Naive thymus-derived CD4-positive, alpha-beta T cell (primary cell): Measurements from ENCODE around the gene RTN4R. TPM values are rescaled to one million over a fixed set of nuclear protein-coding genes. Genes with fewer than 3 reads are reported as not detected.
"Not testable (repeated sequence)": the region's sequence is repeated elsewhere in the genome, so short reads cannot be mapped to it uniquely, and the experiment has no call there.

Experiments used
- ATAC-seq: fragments of 150-1000 bp; cut with Tn5 transposase; 2 replicates; pipeline ENCODE4 v1.10.0; 2021; ENCODE audit warnings: mild to moderate bottlenecking, moderate library complexity
- CTCF ChIA-PET: fragments of 350-600 bp; sonication (Branson Sonifier 250); formaldehyde crosslinking; loops from one replicate; lab custom pipeline; 2021; ENCODE audit warnings: antibody characterized with exemption; lab: Charles Lee
- POLR2A ChIA-PET: fragments of 350-600 bp; sonication (Branson Sonifier 250); formaldehyde crosslinking; loops from one replicate; lab custom pipeline; 2021; ENCODE audit warnings: antibody characterized with exemption, inconsistent platforms; lab: Charles Lee
- DNase-seq, 9 donors: peaks; one replicate each; pipeline versions ENCODE4 v3.0.0 to v3.0.0-alpha.2; 2020 to 2022; ENCODE audit warnings: mixed read lengths in 1 of 9
- H3K27ac ChIP-seq: one replicate; pipeline ENCODE4 v1.7.0; 2013; ENCODE audit warnings: mild to moderate bottlenecking, low read depth, low read length, moderate library complexity
- H3K27me3 ChIP-seq, 2 donors: one replicate each; pipeline ENCODE4 v1.7.0; 2013; ENCODE audit warnings: low read length in 2 of 2, mild to moderate bottlenecking in 2 of 2, moderate library complexity in 2 of 2; ENCODE audit not compliant: control insufficient read depth in 2 of 2, insufficient read depth in 2 of 2
- H3K36me3 ChIP-seq, 3 experiments: 1 replicate in 2 of 3; 2 replicates in 1 of 3; pipeline ENCODE4 v1.7.0; 2013; ENCODE audit warnings: low read length in 3 of 3, mild to moderate bottlenecking in 3 of 3, moderate library complexity in 1 of 3; ENCODE audit not compliant: insufficient read depth in 3 of 3, control insufficient read depth in 2 of 3
- H3K4me1 ChIP-seq, 2 donors: one replicate each; pipeline ENCODE4 v1.7.0; 2013; ENCODE audit warnings: low read length in 2 of 2, mild to moderate bottlenecking in 2 of 2, moderate library complexity in 1 of 2; ENCODE audit not compliant: control insufficient read depth in 2 of 2, insufficient read depth in 2 of 2
- H3K4me3 ChIP-seq: 2 replicates; pipeline ENCODE4 v1.7.0; 2013; ENCODE audit warnings: mild to moderate bottlenecking, low read length
- H3K9me3 ChIP-seq, 3 experiments: 1 replicate in 2 of 3; 2 replicates in 1 of 3; pipeline ENCODE4 v1.7.0; 2013; ENCODE audit warnings: low read length in 3 of 3; ENCODE audit not compliant: control insufficient read depth in 2 of 3
- H3K27ac Mint-ChIP-seq, 9 donors: one replicate each; pipeline ENCODE4 v1.8.0; 2020 to 2022; ENCODE audit warnings: mixed read lengths in 9 of 9, mild to moderate bottlenecking in 8 of 9, moderate library complexity in 5 of 9, inconsistent platforms in 2 of 9
- H3K27me3 Mint-ChIP-seq, 5 donors: one replicate each; pipeline ENCODE4 v1.8.0; 2021 to 2022; ENCODE audit warnings: mixed read lengths in 5 of 5, mild to moderate bottlenecking in 1 of 5
- H3K36me3 Mint-ChIP-seq, 5 donors: one replicate each; pipeline ENCODE4 v1.8.0; 2020 to 2022; ENCODE audit warnings: mixed read lengths in 5 of 5, mild to moderate bottlenecking in 3 of 5, inconsistent platforms in 1 of 5
- H3K4me1 Mint-ChIP-seq, 7 donors: one replicate each; pipeline ENCODE4 v1.8.0; 2020 to 2022; ENCODE audit warnings: mixed read lengths in 7 of 7, mild to moderate bottlenecking in 3 of 7, inconsistent platforms in 1 of 7
- H3K4me3 Mint-ChIP-seq, 10 donors: one replicate each; pipeline ENCODE4 v1.8.0; 2020 to 2022; ENCODE audit warnings: mild to moderate bottlenecking in 10 of 10, mixed read lengths in 10 of 10, moderate library complexity in 6 of 10, inconsistent platforms in 2 of 10
- H3K9me3 Mint-ChIP-seq, 11 donors: one replicate each; pipeline ENCODE4 v1.8.0; 2020 to 2022; ENCODE audit warnings: mixed read lengths in 11 of 11, mild to moderate bottlenecking in 4 of 11, inconsistent platforms in 1 of 11, moderate library complexity in 1 of 11
- intact Hi-C, 2 donors: fragments of 100-400 bp; cut with micrococcal nuclease; formaldehyde crosslinking; loops; one replicate each; pipeline ENCODE4 v1.15.1; 2023
- polyA plus RNA-seq, 2 donors: library from polyadenylated mRNA; unstranded; fragments of 300-500 nt; fragmentation: Illumina TruSeq; gene quantifications; one replicate each; pipeline ENCODE4 v1.2.3, GENCODE V29; 2021
- total RNA-seq, 6 experiments: library from RNA in 5 of 6; stranded (reverse) in 5 of 6; gene quantifications; 1 replicate in 5 of 6; 2 replicates in 1 of 6; pipeline ENCODE4 v1.2.3 and lab custom pipeline; 2021 to 2026

RTN4R gene
- total and polyA plus RNA-seq, 7 experiments from 2014 or later, result 0.98 to 2.9 (median 2.0) TPM

- ChIA-PET CTCF (interaction anchor here (0.6 to 2.1 kb wide), 2 partner anchors 124 to 181 kb away, joined by 3 to 5 read pairs; no protein-coding TSS in a partner anchor), POLR2A (no interaction called here)
- Mint-ChIP-seq H3K4me1 (no peaks in the 10 kb centered on the region), H3K9me3 (peaks cover 0 to 1% (median 0%) of the 10 kb centered on the region in 11 donors), H3K27ac (no peak overlapping the region), H3K27me3 (no peaks in the 10 kb centered on the region), H3K4me3 (no peak overlapping the region), H3K36me3 (no peaks in the 10 kb centered on the region)
- Histone ChIP-seq H3K9me3 (no peaks in the 10 kb centered on the region), H3K27ac (no peak overlapping the region), H3K4me1 (no peaks in the 10 kb centered on the region), H3K27me3 (no peaks in the 10 kb centered on the region), H3K36me3 (no peaks in the 10 kb centered on the region), H3K4me3 (no peak overlapping the region)
- DNase-seq (no peak), ATAC-seq (no peak)
- intact Hi-C loops, result no loop called here
Observed at GRCh38 chr22:20281891-20282290, 13.8 kb upstream of the RTN4R start.

- H3K4me3 ChIP-seq, POLR2A ChIA-PET, H3K9me3 ChIP-seq, H3K27me3 ChIP-seq, H3K9me3 Mint-ChIP-seq, H3K27ac Mint-ChIP-seq, H3K4me3 Mint-ChIP-seq, ATAC-seq, H3K36me3 Mint-ChIP-seq, H3K36me3 ChIP-seq, intact Hi-C loops, H3K27me3 Mint-ChIP-seq, H3K4me1 Mint-ChIP-seq, H3K4me1 ChIP-seq, H3K27ac ChIP-seq, DNase-seq: not testable (repeated sequence)
- CTCF ChIA-PET, result interaction anchor here (0.6 to 2.1 kb wide), 2 partner anchors 124 to 181 kb away, joined by 3 to 5 read pairs; no protein-coding TSS in a partner anchor
Observed at GRCh38 chr22:20281473-20281872, 13.4 kb upstream of the RTN4R start.

GRCh38 chr22:20280866-20281265 lies 12.7 kb upstream of the RTN4R start:
- Histone ChIP-seq H3K4me1 (no peaks in the 10 kb centered on the region), H3K9me3 (no peaks in the 10 kb centered on the region), H3K4me3 (no peak overlapping the region), H3K36me3 (no peaks in the 10 kb centered on the region), H3K27ac (no peak overlapping the region), H3K27me3 (no peaks in the 10 kb centered on the region)
- Mint-ChIP-seq H3K4me3 (no peak overlapping the region), H3K27ac (no peak overlapping the region), H3K4me1 (no peaks in the 10 kb centered on the region), H3K27me3 (no peaks in the 10 kb centered on the region), H3K9me3 (no peaks in the 10 kb centered on the region), H3K36me3 (no peaks in the 10 kb centered on the region)
- ATAC-seq, result no peak
- DNase-seq, result no peak
- intact Hi-C loops, result no loop called here
- POLR2A ChIA-PET, result no interaction called here
- CTCF ChIA-PET, result no interaction called here

GRCh38 chr22:20280163-20280562 lies 12.0 kb upstream of the RTN4R start:
- DNase-seq, H3K4me1 ChIP-seq, H3K36me3 Mint-ChIP-seq, H3K4me3 Mint-ChIP-seq, H3K36me3 ChIP-seq, ATAC-seq, H3K27ac Mint-ChIP-seq, H3K27me3 ChIP-seq, H3K27ac ChIP-seq, H3K27me3 Mint-ChIP-seq, H3K9me3 ChIP-seq, POLR2A ChIA-PET, H3K4me3 ChIP-seq, intact Hi-C loops, H3K9me3 Mint-ChIP-seq, CTCF ChIA-PET, H3K4me1 Mint-ChIP-seq: not testable (repeated sequence)

- no peak for DNase-seq
- no peaks in the 10 kb centered on the region for H3K36me3 Mint-ChIP-seq
- H3K27ac Mint-ChIP-seq, result no peak overlapping the region
- H3K9me3 Mint-ChIP-seq, result no peaks in the 10 kb centered on the region
- intact Hi-C loops, result no loop called here
- no peak overlapping the region for H3K4me3 Mint-ChIP-seq
- peaks cover 0 to 1% (median 0%) of the 10 kb centered on the region in 7 donors for H3K4me1 Mint-ChIP-seq
- ChIA-PET POLR2A (no interaction called here), CTCF (no interaction called here)
- no peaks in the 10 kb centered on the region for H3K9me3 ChIP-seq
- no peaks in the 10 kb centered on the region for H3K27me3 ChIP-seq
- no peak for ATAC-seq
- no peak overlapping the region for H3K27ac ChIP-seq
- no peaks in the 10 kb centered on the region for H3K27me3 Mint-ChIP-seq
- H3K4me1 ChIP-seq, result no peaks in the 10 kb centered on the region
- H3K36me3 ChIP-seq, result no peaks in the 10 kb centered on the region
- no peak overlapping the region for H3K4me3 ChIP-seq
Observed at GRCh38 chr22:20279662-20280134, 11.6 kb upstream of the RTN4R start.

- H3K36me3 Mint-ChIP-seq, intact Hi-C loops, H3K4me1 Mint-ChIP-seq, POLR2A ChIA-PET, H3K4me3 Mint-ChIP-seq, H3K27ac Mint-ChIP-seq, H3K4me1 ChIP-seq, ATAC-seq, H3K9me3 ChIP-seq, H3K4me3 ChIP-seq, H3K27ac ChIP-seq, H3K27me3 Mint-ChIP-seq, H3K36me3 ChIP-seq, H3K9me3 Mint-ChIP-seq, CTCF ChIA-PET, DNase-seq, H3K27me3 ChIP-seq: not testable (repeated sequence)
Observed at GRCh38 chr22:20278726-20279490, 10.8 kb upstream of the RTN4R start.
